Lower lobe of right lung (tissue), 2 donors: ENCODE data around the gene ZNF626. TPM values are rescaled to one million over a fixed set of nuclear protein-coding genes. Genes with fewer than 3 reads are reported as not detected.
"Not testable (repeated sequence)": the region's sequence is repeated elsewhere in the genome, so short reads cannot be mapped to it uniquely, and the experiment has no call there.

Experiments used
- ATAC-seq, 2 donors: fragments of 200-7000 bp; cut with Tn5 transposase; one replicate each; pipeline ENCODE4 v1.9.1; 2020 to 2022; ENCODE audit warnings: mild to moderate bottlenecking in 2 of 2, moderate library complexity in 2 of 2
- DNase-seq: peaks from one replicate; pipeline ENCODE4 v3.0.0-alpha.2; 2020
- H3K27ac ChIP-seq: fragments of 200-600 bp; one replicate; pipeline ENCODE4 v1.8.0; 2022
- H3K27me3 ChIP-seq: fragments of 200-600 bp; one replicate; pipeline ENCODE4 v1.8.0; 2022; ENCODE audit warnings: low read depth
- H3K36me3 ChIP-seq: fragments of 200-600 bp; one replicate; pipeline ENCODE4 v1.8.0; 2022; ENCODE audit warnings: mild to moderate bottlenecking
- H3K4me1 ChIP-seq: fragments of 200-600 bp; one replicate; pipeline ENCODE4 v1.8.0; 2022
- H3K4me3 ChIP-seq: fragments of 200-600 bp; one replicate; pipeline ENCODE4 v1.8.0; 2022; ENCODE audit warnings: mild to moderate bottlenecking
- H3K9me3 ChIP-seq: fragments of 200-600 bp; one replicate; pipeline ENCODE4 v1.8.0; 2022
- intact Hi-C: fragments of 100-400 bp; cut with DNase I; formaldehyde crosslinking; loops from one replicate; pipeline ENCODE4 v1.11.0; 2022
- total RNA-seq: library from RNA; stranded (reverse); fragmentation: NEBNext Ultra II Directional; extraction: Animal tissue kit (Norgen Biotek cat#: 25700); gene quantifications from one replicate; pipeline ENCODE4 v1.2.1, GENCODE V29; 2021
- TF ChIP-seq, protein P1 (sequence below): fragments of 200-600 bp; IDR thresholded peaks from one replicate; pipeline ENCODE4 v1.8.0; 2022; ENCODE audit warnings: antibody characterized with exemption, mild to moderate bottlenecking
- donor health status: DM: no; HTN: yes; CAD: no; lungs with severe emphysema.

The ZNF626 gene
- total RNA-seq, 1 donor from 2014 or later, result 14.0 TPM

DNA sequence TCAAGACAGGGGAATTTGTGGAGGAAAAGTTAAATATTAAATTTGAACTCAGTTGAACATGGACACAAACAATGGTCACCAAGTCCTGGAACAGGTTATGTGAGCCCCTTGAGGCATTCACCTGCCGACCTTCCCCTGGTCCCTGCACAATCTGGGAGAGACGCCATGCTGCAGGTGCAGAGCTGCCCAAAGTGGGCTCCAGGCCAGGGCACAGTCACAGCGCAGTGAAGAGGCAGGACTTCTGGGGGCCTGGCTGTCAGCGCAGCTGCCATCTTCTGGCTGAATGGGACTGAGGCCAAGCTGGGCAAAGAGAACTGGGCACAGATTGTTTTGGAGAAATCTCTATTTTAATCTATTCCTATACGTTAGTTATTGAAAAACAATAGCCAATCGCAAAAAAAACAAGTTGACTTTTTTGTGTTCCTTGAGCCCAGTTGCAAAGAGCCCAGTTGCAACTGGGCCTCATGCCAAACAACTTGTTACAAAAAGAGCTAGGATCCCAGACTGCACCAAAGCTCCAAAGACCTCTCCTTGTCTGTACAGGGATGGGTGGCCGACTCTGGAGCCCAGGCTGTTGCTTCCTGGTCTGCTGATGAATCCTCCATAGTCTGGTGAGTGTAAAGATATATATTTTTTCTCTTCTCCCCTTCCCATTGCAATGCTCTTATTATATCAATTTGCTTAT is 1.2 kb upstream of the ZNF626 start:
- no peak for DNase-seq
- TF ChIP-seq, protein P1, sequence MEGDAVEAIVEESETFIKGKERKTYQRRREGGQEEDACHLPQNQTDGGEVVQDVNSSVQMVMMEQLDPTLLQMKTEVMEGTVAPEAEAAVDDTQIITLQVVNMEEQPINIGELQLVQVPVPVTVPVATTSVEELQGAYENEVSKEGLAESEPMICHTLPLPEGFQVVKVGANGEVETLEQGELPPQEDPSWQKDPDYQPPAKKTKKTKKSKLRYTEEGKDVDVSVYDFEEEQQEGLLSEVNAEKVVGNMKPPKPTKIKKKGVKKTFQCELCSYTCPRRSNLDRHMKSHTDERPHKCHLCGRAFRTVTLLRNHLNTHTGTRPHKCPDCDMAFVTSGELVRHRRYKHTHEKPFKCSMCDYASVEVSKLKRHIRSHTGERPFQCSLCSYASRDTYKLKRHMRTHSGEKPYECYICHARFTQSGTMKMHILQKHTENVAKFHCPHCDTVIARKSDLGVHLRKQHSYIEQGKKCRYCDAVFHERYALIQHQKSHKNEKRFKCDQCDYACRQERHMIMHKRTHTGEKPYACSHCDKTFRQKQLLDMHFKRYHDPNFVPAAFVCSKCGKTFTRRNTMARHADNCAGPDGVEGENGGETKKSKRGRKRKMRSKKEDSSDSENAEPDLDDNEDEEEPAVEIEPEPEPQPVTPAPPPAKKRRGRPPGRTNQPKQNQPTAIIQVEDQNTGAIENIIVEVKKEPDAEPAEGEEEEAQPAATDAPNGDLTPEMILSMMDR, result no peak
- Histone ChIP-seq H3K36me3 (no peaks in the 10 kb centered on the region), H3K27ac (no peak overlapping the region), H3K4me3 (no peak overlapping the region), H3K9me3 (no peaks in the 10 kb centered on the region), H3K4me1 (peaks cover 11% of the 10 kb centered on the region), H3K27me3 (no peaks in the 10 kb centered on the region)
- no peak for ATAC-seq
- intact Hi-C loops, result no loop called here

DNA sequence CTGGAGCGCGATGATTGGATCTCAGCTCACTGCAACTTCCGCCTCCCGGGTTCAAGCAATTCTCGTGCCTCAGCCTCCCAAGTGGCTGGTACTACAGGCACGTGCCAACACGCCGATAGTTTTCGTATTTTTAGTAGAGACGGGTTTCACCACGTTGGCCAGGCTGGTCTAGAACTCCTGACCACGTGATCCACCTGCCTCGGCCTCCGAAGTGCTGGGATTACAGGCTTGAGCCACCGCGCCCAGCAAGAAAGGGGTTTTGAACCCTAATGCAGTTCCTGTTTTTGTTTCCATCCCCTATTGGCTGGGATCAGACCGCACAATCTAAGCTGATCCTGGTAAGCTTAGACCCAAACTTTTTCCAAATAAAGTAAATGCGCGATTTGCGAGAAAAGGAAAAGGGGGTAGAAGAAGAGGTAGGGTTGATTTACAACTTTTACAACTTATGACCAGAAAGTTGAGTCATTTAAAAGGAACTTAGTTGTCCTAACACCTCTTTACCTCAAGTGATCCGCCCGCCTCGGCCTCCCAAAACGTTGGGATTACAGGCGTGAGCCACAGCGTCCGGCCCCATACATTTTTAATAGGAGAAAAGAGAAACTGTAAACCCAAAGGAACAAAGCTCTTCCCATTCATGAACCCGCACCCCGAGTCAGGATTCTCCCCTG is 764 bp downstream of the ZNF626 start:
- Histone ChIP-seq H3K27ac (peak overlapping the region; percentile 82), H3K27me3 (no peaks in the 10 kb centered on the region), H3K36me3 (peaks cover 8% of the 10 kb centered on the region), H3K4me3 (peak overlapping the region; percentile 83), H3K4me1 (peaks cover 11% of the 10 kb centered on the region), H3K9me3 (peaks cover 18% of the 10 kb centered on the region)
- no peak for DNase-seq
- peak in 1 of 2 donors; percentile 31 for ATAC-seq
- TF ChIP-seq, protein P1, result no peak
- intact Hi-C loops, result no loop called here

DNA sequence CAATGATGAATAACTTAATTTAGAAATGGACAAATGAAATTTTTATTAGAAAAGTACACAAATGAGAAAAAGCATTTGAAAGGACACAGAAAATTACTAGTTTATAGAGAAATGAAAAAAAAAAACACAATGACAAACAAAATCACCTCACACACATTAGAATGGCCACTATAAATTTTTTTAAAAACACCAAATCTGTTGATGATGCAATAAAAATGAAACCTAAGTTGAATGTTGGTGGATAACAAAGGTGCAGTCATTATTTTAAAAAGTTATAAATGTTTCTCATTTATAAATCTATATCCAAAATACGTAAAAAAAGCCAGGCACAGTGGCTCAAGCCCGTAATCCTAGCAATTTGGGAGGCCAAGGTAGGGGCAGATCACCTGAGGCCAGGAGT is 20.8 kb downstream of the ZNF626 start:
- no peak overlapping the region for H3K4me3 ChIP-seq
- DNase-seq, result no peak
- no peaks in the 10 kb centered on the region for H3K27me3 ChIP-seq
- H3K36me3 ChIP-seq, result peaks cover 25% of the 10 kb centered on the region
- TF ChIP-seq, protein P1, result no peak
- no peak for ATAC-seq
- peaks cover 66% of the 10 kb centered on the region for H3K9me3 ChIP-seq
- intact Hi-C loops, result no loop called here
- H3K4me1 ChIP-seq, result no peaks in the 10 kb centered on the region
- no peak overlapping the region for H3K27ac ChIP-seq

GRCh38 chr19:20640023-20640422 is 21.3 kb downstream of the ZNF626 start:
- no peak overlapping the region for H3K4me3 ChIP-seq
- intact Hi-C loops, result no loop called here
- no peaks in the 10 kb centered on the region for H3K27me3 ChIP-seq
- TF ChIP-seq, protein P1, result no peak
- no peak overlapping the region for H3K27ac ChIP-seq
- no peak for DNase-seq
- no peak for ATAC-seq
- H3K36me3 ChIP-seq, result peaks cover 20% of the 10 kb centered on the region
- peaks cover 71% of the 10 kb centered on the region for H3K9me3 ChIP-seq
- no peaks in the 10 kb centered on the region for H3K4me1 ChIP-seq

DNA sequence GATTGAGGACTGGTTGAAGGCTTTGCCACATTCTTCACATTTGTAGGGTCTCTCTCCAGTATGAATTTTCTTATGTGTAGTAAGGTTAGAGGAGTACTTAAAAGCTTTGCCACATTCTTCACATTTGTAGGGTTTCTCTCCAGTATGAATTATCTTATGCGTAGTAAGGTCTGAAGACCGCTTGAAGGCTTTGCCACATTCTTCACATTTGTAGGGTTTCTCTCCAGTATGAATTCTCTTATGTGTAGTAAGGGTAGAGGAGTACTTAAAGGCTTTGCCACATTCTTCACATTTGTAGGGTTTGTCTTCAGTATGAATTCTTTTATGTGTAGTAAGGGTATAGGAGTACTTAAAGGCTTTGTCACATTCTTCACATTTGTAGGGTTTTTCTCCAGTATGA is 36.8 kb downstream of the ZNF626 start:
- H3K4me3 ChIP-seq, H3K4me1 ChIP-seq, DNase-seq, H3K27ac ChIP-seq, H3K27me3 ChIP-seq, H3K36me3 ChIP-seq, ATAC-seq, intact Hi-C loops: not testable (repeated sequence)
- H3K9me3 ChIP-seq, result peaks cover 82% of the 10 kb centered on the region

- intact Hi-C loops, result no loop called here
- Histone ChIP-seq H3K9me3 (peaks cover 46% of the 10 kb centered on the region), H3K36me3 (no peaks in the 10 kb centered on the region), H3K27me3 (no peaks in the 10 kb centered on the region), H3K4me3 (no peak overlapping the region), H3K27ac (no peak overlapping the region), H3K4me1 (no peaks in the 10 kb centered on the region)
- no peak for ATAC-seq
- TF ChIP-seq, protein P1, result no peak
- DNase-seq, result no peak
Observed at GRCh38 chr19:20616071-20616470, 45.3 kb downstream of the ZNF626 start.

- H3K4me1 ChIP-seq, intact Hi-C loops, H3K36me3 ChIP-seq, H3K4me3 ChIP-seq, DNase-seq, ATAC-seq, H3K27ac ChIP-seq, H3K27me3 ChIP-seq: not testable (repeated sequence)
- H3K9me3 ChIP-seq, result peaks cover 44% of the 10 kb centered on the region
Observed at GRCh38 chr19:20614971-20615370, 46.4 kb downstream of the ZNF626 start.
